Chondrocyte (in vitro differentiated cells): ENCODE measurements around the gene GRM7. TPM values are rescaled to one million over a fixed set of nuclear protein-coding genes. Genes with fewer than 3 reads are reported as not detected.

Source experiments
- DNase-seq: peaks from one replicate; pipeline ENCODE4 v3.0.0; 2021; ENCODE audit warnings: mixed read lengths, low spot score
- H3K27ac Mint-ChIP-seq: one replicate; pipeline ENCODE4 v1.8.0; 2021; ENCODE audit warnings: mild to moderate bottlenecking, moderate library complexity, mixed read lengths; ENCODE audit not compliant: unreplicated experiment
- H3K27me3 Mint-ChIP-seq: 2 replicates; pipeline ENCODE4 v1.8.0; 2021; ENCODE audit warnings: low read depth, mixed read lengths
- H3K36me3 Mint-ChIP-seq: 2 replicates; pipeline ENCODE4 v1.8.0; 2021; ENCODE audit warnings: low read depth, mixed read lengths
- H3K4me1 Mint-ChIP-seq: 2 replicates; pipeline ENCODE4 v1.8.0; 2021; ENCODE audit warnings: low read depth, mild to moderate bottlenecking, mixed read lengths
- H3K4me3 Mint-ChIP-seq: one replicate; pipeline ENCODE4 v1.8.0; 2021; ENCODE audit warnings: mild to moderate bottlenecking, moderate library complexity, mixed read lengths; ENCODE audit not compliant: unreplicated experiment
- H3K9me3 Mint-ChIP-seq: 2 replicates; pipeline ENCODE4 v1.8.0; 2021; ENCODE audit warnings: low read depth, mixed read lengths
- CTCF ChIP-seq: fragments of 200-600 bp; sonication (generic); IDR thresholded peaks from 2 replicates; pipeline ENCODE4 v1.5.0; 2021; ENCODE audit warnings: antibody characterized with exemption, mild to moderate bottlenecking, moderate library complexity
- total RNA-seq: library from RNA; stranded (reverse); gene quantifications from 3 replicates; pipeline ENCODE4 v1.2.1, GENCODE V29; 2021

GRM7 gene
- total RNA-seq, 1 donor from 2014 or later = not detected

GRCh38 chr3:6854184-6854583 is 6.7 kb upstream of the GRM7 start:
- TF ChIP-seq CTCF = no peak
- Mint-ChIP-seq H3K4me3 (no peak overlapping the region), H3K4me1 (no peaks in the 10 kb centered on the region), H3K36me3 (no peaks in the 10 kb centered on the region), H3K27me3 (peaks cover 15% of the 10 kb centered on the region), H3K9me3 (no peaks in the 10 kb centered on the region), H3K27ac (no peak overlapping the region)
- DNase-seq = no peak

DNA sequence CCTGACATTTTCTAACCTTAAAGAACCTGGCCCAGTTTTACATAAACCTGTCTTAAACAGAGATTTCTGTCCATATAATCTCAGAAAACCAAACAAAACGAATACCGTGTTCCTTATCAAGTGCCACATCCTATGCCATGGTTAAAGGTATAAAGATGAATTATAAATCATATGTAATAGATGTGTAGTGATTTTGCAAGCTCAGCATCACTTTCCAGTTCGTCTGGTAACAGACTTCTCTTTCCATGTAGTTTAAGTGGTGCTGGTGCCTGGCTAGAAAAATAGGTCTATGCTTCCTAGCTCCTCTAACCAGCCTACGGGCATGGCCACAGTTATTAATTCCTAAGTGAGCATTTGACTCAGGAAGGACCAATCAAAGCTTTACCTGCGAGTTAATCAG is 3.4 kb upstream of the GRM7 start:
- DNase-seq = no peak
- Mint-ChIP-seq H3K9me3 (no peaks in the 10 kb centered on the region), H3K27me3 (peaks cover 37% of the 10 kb centered on the region), H3K27ac (no peak overlapping the region), H3K36me3 (no peaks in the 10 kb centered on the region), H3K4me1 (peaks cover 4% of the 10 kb centered on the region), H3K4me3 (no peak overlapping the region)
- no peak for TF ChIP-seq CTCF

DNA sequence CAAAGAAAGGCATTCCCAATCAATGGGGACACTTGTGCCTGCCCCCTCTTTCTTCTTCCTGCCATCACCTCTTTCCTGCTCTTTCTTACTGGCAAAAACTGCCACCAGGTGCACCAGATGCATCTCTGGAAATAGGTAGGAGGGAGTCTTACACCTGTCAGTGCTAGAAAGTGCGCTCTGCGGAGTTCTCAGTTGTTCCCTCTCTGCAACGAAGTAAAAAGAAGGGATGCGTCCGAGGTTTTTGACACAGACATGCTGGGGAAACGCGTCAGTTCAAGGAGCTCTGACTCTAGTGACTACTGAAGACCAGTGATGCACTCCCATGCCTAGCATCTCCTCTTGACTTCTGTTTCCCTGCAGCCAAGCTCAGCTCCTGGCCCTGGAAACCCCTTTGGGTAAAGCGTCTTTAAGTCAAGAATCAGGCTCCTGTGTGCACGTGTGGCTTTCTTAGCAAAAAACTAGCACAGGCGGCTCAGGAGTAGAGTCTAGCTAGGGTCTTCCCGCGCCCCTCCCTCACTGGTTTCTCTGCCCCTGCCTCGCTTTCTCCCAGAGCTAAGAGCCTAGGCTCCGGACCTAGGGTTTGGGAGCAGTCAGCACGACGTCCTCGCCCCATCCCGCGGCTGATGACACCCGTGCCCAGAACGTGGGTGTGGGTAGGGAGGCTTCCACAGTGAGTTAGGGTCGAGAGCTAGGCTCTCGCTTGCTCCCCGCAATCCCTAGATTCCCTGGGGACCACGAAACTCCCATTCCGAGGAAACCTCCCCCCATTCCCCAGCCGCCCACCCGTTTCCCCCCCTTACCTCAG is 564 bp upstream of the GRM7 start:
- Mint-ChIP-seq H3K27me3 (peaks cover 62% of the 10 kb centered on the region), H3K36me3 (peaks cover 2% of the 10 kb centered on the region), H3K9me3 (no peaks in the 10 kb centered on the region), H3K4me1 (peaks cover 7% of the 10 kb centered on the region), H3K4me3 (no peak overlapping the region), H3K27ac (no peak overlapping the region)
- no peak for DNase-seq
- TF ChIP-seq CTCF = no peak

DNA sequence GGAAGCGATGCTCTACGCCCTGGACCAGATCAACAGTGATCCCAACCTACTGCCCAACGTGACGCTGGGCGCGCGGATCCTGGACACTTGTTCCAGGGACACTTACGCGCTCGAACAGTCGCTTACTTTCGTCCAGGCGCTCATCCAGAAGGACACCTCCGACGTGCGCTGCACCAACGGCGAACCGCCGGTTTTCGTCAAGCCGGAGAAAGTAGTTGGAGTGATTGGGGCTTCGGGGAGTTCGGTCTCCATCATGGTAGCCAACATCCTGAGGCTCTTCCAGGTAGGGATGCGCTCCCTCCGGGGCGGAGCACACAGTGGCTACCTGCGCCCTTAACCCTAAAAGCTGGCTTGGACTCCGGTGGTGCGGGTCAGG is 698 bp downstream of the GRM7 start:
- Mint-ChIP-seq H3K9me3 (no peaks in the 10 kb centered on the region), H3K36me3 (peaks cover 2% of the 10 kb centered on the region), H3K27ac (no peak overlapping the region), H3K27me3 (peaks cover 64% of the 10 kb centered on the region), H3K4me3 (peak overlapping the region; percentile 7), H3K4me1 (peaks cover 7% of the 10 kb centered on the region)
- DNase-seq = no peak
- no peak for TF ChIP-seq CTCF

DNA sequence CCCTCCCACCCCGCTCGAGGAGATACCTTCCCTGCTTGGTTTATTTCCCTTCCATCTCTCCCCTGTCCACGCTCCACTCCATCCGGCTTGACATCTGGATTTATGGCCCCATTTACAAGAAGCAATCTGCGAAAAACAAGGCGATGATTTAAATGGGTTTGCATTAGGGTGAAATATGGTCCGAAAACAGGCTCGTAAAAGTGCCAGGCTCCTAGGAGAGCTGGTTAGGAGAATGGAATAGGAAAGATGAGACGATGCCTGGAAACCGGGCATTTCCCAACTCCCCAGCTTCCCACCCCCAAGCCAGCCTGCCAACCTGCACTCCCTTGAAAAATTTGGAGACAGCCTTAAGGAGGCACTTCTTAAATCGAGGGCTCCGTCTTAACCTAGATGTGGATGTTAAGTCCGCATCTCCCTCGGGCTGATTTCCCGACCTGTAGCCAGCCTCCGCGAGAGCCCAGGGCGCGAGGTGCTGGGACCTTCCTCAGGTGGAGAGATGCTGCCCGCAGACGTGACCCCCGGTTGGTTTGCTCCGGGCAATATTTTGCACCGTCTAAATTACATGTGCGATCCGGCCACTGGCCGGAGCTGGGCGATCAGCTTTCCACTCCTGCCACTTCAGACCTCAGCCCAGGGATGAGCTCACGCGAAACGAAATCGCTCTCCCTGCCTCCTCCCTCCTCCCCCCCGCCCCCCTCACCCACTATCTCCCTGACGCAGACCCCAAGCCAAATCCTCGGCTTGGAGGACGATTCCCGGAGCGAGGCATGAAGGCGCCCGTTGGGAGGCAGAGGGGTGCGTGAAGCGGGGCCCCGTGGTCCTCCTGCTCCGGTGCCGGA is 1.3 kb downstream of the GRM7 start:
- no peaks in the 10 kb centered on the region for H3K9me3 Mint-ChIP-seq
- H3K4me3 Mint-ChIP-seq = no peak overlapping the region
- no peak overlapping the region for H3K27ac Mint-ChIP-seq
- H3K4me1 Mint-ChIP-seq = peaks cover 7% of the 10 kb centered on the region
- H3K27me3 Mint-ChIP-seq = peaks cover 58% of the 10 kb centered on the region
- H3K36me3 Mint-ChIP-seq = peaks cover 2% of the 10 kb centered on the region
- no peak for TF ChIP-seq CTCF
- no peak for DNase-seq
